Omental fat pad (tissue), 4 donors: Measurements from ENCODE around the gene CKM. TPM values are rescaled to one million over a fixed set of nuclear protein-coding genes. Genes with fewer than 3 reads are reported as not detected.
A peak's percentile ranks its signal among the peaks of the same experiment; 100 is the strongest.
"Not testable (repeated sequence)": the region's sequence is repeated elsewhere in the genome, so short reads cannot be mapped to it uniquely, and the experiment has no call there.

Source experiments
- ATAC-seq: fragments of 150-250 bp; one replicate; pipeline ENCODE4 v1.9.1; 2016; ENCODE audit warnings: mild to moderate bottlenecking, moderate library complexity; ENCODE audit not compliant: low FRiP score
- DNase-seq: peaks from one replicate; pipeline ENCODE4 v3.0.0-alpha.2; 2019; ENCODE audit warnings: low spot score
- total RNA-seq, 4 donors: library from RNA; depleted of rRNA; stranded (reverse); fragments of >200 nt; gene quantifications; one replicate each; pipeline ENCODE4 v1.1.0, GENCODE V29; 2016
- TF ChIP-seq, protein P1 (sequence below), 3 donors: fragments of 450-650 bp; IDR thresholded peaks; one replicate each; pipeline ENCODE4 v1.5.1; 2016 to 2017; ENCODE audit warnings: antibody characterized with exemption in 3 of 3, mild to moderate bottlenecking in 3 of 3, moderate library complexity in 2 of 3

CKM gene
- total RNA-seq, 4 donors from 2014 or later = not detected

DNA sequence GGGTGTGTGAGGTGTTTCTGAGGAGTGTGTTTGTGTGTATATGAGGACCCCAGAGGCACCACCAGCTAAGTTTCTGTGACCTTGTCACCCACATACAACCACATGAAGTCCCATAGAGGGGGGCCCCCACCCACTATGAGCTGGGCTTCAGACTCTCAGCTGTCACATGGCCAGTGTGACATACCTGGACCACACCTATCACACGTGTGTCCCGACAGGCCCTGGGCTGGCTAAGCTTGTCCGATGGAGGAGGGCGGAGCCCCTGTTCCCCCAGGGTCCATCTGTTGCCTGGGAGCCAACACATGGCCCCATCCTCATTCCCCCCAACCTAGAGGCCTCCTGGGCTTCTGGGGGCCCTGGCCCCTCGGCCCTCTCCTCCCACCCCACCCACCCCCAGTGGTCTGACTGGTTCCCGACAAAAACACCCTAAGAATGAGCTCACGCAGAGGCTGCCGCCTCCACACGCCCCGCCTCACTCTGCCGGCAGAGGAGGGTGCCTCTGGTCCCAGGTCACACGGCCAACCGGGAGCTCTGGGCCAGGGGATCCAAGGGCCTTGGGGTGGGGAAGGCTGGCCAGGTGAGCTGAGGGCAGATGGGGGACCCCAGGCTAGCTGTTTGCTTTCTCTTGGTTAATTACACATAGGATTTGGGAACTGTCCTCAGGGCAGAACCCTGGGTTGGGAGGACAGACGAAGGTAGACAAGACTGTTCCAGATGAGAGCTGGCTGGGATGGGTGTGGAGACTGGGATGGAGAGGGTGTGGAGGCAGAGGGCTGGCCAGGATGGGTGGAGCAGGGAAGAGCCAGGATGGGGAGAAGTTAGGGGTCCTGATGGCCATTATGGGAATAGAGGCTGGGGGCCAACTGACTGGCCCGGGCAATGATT is 22.2 kb upstream of the CKM start:
- DNase-seq (no peak), ATAC-seq (no peak)
- TF ChIP-seq, protein P1, sequence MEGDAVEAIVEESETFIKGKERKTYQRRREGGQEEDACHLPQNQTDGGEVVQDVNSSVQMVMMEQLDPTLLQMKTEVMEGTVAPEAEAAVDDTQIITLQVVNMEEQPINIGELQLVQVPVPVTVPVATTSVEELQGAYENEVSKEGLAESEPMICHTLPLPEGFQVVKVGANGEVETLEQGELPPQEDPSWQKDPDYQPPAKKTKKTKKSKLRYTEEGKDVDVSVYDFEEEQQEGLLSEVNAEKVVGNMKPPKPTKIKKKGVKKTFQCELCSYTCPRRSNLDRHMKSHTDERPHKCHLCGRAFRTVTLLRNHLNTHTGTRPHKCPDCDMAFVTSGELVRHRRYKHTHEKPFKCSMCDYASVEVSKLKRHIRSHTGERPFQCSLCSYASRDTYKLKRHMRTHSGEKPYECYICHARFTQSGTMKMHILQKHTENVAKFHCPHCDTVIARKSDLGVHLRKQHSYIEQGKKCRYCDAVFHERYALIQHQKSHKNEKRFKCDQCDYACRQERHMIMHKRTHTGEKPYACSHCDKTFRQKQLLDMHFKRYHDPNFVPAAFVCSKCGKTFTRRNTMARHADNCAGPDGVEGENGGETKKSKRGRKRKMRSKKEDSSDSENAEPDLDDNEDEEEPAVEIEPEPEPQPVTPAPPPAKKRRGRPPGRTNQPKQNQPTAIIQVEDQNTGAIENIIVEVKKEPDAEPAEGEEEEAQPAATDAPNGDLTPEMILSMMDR (IDR thresholded peaks at IDR 0.05) = no peak

DNA sequence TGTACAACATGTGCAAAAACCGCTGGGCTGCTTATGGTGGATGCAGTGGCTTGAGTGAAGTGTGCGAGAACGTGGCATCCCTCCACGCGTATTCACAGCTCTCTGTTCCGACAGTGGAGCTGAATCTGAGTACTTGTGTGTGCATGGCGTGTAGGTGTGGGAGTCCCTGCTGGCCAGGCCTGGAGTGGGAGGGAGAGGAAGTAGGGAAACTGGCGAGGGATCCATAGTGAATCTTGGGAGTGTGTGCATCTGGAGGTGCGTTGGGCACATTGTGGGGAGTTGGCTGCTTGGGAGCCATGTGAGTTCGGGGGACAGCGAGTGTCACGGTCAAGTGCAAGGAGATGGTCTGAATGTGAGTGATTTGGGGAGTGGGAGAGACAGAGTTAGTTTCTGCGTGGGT is 20.2 kb upstream of the CKM start:
- DNase-seq (no peak), ATAC-seq (no peak)
- TF ChIP-seq, protein P1 (IDR thresholded peaks at IDR 0.05) = no peak

GRCh38 chr19:45340899-45341453 is 18.3 kb upstream of the CKM start:
- no peak for DNase-seq
- TF ChIP-seq, protein P1 (IDR thresholded peaks at IDR 0.05) = no peak
- no peak for ATAC-seq

- TF ChIP-seq, protein P1 (IDR thresholded peaks at IDR 0.05) = no peak
- ATAC-seq (peak; percentile 28), DNase-seq (no peak)
Measured at GRCh38 chr19:45340232-45340898, 17.7 kb upstream of the CKM start, which contains the start of gene KLC3. KLC3 (plus strand) TSS chr19:45340750; CDS start chr19:45345542, 4,792 bp downstream.

GRCh38 chr19:45339629-45340028 is 17.0 kb upstream of the CKM start:
- ATAC-seq (no peak), DNase-seq (no peak)
- TF ChIP-seq, protein P1 (IDR thresholded peaks at IDR 0.05) = no peak

DNA sequence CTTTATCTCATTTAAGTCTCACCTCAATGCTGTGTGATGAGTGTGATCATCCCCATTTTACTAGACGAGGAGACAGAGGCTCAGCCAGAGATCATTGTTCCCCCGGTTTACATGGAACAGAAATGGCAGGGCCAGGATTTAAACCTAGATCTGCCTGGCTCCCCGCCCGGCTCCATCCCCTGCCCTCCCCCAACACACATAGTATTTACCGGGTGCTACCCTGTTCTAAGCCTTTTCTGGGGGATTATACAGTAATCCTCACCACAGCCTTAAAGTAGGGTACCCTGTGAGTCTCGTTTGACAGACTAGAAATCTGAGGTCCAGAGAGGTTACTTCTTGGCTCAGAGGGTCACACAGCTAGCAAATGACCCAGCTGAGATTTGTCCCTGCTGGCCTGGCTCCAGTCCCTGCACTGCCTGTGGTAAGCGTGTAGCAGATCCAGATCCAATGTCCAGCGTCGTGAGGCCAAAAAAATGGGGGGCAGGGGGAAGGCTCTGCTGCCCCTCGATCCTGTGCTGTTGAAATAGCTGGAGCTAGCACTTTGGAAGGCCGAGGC is 14.1 kb upstream of the CKM start:
- ATAC-seq (no peak), DNase-seq (no peak)
- TF ChIP-seq, protein P1 (IDR thresholded peaks at IDR 0.05) = no peak

GRCh38 chr19:45334881-45335280 is 12.2 kb upstream of the CKM start:
- DNase-seq, ATAC-seq: not testable (repeated sequence)
